Measurements from ENCODE around the gene FYN.

- TF ChIP-seq CTCF (conservative IDR thresholded peaks at IDR 0.05; ENCODE audit: low read depth, low read length) (no peak), RCOR1 (IDR thresholded peaks at IDR 0.05; ENCODE audit: insufficient replicate concordance, low read length) (no peak), MAZ (IDR thresholded peaks at IDR 0.05; ENCODE audit: borderline replicate concordance, low read depth, low read length) (no peak), FOS (IDR thresholded peaks at IDR 0.05; ENCODE audit: low read depth, low read length) (no peak), POLR2A (IDR thresholded peaks at IDR 0.05; ENCODE audit: low read depth, low read length) (no peak), MAFK (IDR thresholded peaks at IDR 0.05; ENCODE audit: low read depth, low read length) (no peak), RAD21 (IDR thresholded peaks at IDR 0.05; ENCODE audit: low read length) (no peak), NFE2L2 (IDR thresholded peaks at IDR 0.05; ENCODE audit: low read depth, low read length) (no peak), USF2 (IDR thresholded peaks at IDR 0.05; ENCODE audit: low read depth, low read length) (no peak)
Measured at GRCh38 chr6:111689946-111690345, 183.3 kb downstream of the FYN start.

All from IMR-90 (cell line).